ENCODE measurements around the gene GSK3A.

- TF ChIP-seq EZH2 (IDR thresholded peaks at IDR 0.05; ENCODE audit: borderline replicate concordance, low read length) = no peak
- no peak for TF ChIP-seq CTCF (conservative IDR thresholded peaks at IDR 0.05 in 1 of 2, IDR thresholded peaks at IDR 0.05 in 1 of 2; ENCODE audit: extremely low read depth in 1 of 2, insufficient read depth in 1 of 2, low read depth in 1 of 2, low read length in 2 of 2)
Measured at GRCh38 chr19:42251572-42252358, 9.4 kb upstream of the GSK3A start.

Data from mammary epithelial cell (primary cell).